GM12874 (cell line): ENCODE results near the gene TAOK2.

Experiments
- CTCF ChIP-seq: IDR thresholded peaks from 2 replicates; pipeline ENCODE4 v1.5.1; 2011; ENCODE audit warnings: low read depth, mild to moderate bottlenecking, control low read depth, low read length, moderate library complexity; ENCODE audit not compliant: insufficient read depth

TAOK2 gene

GRCh38 chr16:29993191-29993902 is 19.7 kb downstream of the TAOK2 start:
- no peak for TF ChIP-seq CTCF

- TF ChIP-seq CTCF = no peak
Observed at GRCh38 chr16:29993903-29994599, 20.4 kb downstream of the TAOK2 start.

GRCh38 chr16:29994600-29995323 is 21.1 kb downstream of the TAOK2 start:
- no peak for TF ChIP-seq CTCF

DNA sequence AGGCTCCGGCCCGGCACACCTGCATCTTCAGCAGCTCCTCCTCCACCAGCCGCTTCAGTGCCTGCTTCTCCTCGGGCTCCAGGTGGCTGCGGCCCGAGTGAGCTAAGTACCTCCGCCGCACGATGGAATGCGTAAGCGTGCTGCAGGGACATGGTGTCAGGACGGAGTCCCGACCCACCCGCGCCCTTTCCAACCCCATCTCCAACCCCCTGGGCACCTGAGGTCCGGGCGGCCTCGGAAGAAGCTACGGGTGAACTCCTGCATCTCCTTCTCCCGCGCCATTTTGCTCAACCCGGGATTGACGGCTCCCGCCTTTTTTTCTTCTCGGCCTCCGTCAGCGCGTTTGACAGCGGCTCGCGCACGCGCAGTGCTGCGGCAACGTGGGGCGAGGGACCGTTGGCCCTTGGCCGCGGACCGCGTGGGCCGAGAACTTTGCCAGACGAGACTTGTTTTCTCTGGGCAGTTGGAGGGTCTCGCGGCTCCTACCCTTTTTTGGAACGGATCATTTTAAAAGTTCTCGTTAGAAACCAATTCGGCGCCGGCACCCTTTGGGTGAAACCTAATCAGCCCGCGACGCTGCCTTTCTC is 21.7 kb downstream of the TAOK2 start, which contains the start of gene HIRIP3:
HIRIP3 (minus strand) TSS at position 294 of the 587 bp plus-strand sequence; CDS start at position 282, 12 bp downstream.
- no peak for TF ChIP-seq CTCF

GRCh38 chr16:29995911-29996765 is 22.5 kb downstream of the TAOK2 start, which contains the start of gene INO80E:
INO80E (plus strand) TSS chr16:29996241; CDS start chr16:29996311, 70 bp downstream.
- no peak for TF ChIP-seq CTCF

DNA sequence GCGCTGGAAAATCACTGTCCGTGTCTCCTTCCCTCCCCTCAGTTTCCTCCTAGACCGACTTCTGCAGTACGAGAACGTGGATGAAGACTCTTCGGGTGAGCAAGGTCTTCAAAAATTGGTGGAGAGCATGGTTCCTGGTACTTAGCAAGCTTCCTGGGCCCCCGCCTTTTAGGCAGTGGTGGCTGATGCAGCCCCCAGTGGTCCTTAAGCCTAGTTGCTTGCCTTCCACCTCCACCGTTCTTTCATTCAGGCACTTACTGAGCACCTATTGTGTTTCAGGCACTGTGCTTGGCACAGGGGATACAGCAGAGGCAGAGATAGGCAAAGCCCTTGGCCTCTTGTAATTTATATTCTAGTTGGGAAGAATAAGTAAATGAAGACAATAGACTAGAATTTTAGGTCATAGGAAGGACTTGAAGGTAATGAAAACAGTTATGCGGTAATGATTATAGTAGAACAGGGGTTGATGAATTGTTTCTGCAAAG is 23.1 kb downstream of the TAOK2 start:
- TF ChIP-seq CTCF = no peak
